GM19397 (cell line): ENCODE results near the gene AMMECR1L.
A peak's percentile ranks its signal among the peaks of the same experiment; 100 is the strongest.
"Not testable (repeated sequence)": the region's sequence is repeated elsewhere in the genome, so short reads cannot be mapped to it uniquely, and the experiment has no call there.

Source experiments
- ATAC-seq: cut with Tn5 transposase; IDR thresholded peaks from one replicate; pipeline ENCODE4 v1.9.1; 2021; ENCODE audit warnings: mild to moderate bottlenecking, moderate library complexity; ENCODE audit not compliant: unreplicated experiment

The AMMECR1L gene

GRCh38 chr2:127885780-127886592 is at the start of gene AMMECR1L:
Gene AMMECR1L (minus strand): TSS chr2:127885956. CDS start chr2:127874234, 11,722 bp downstream.
- ATAC-seq: peak; percentile 90

- ATAC-seq: no peak
Measured at GRCh38 chr2:127935337-127935736, 49.6 kb upstream of the AMMECR1L start.

- ATAC-seq: no peak
Measured at GRCh38 chr2:127932199-127932876, 46.6 kb upstream of the AMMECR1L start.

- no peak for ATAC-seq
Measured at GRCh38 chr2:127929449-127929848, 43.7 kb upstream of the AMMECR1L start.

GRCh38 chr2:127927384-127927783 is 41.6 kb upstream of the AMMECR1L start:
- ATAC-seq: no peak

- no peak for ATAC-seq
Measured at GRCh38 chr2:127917916-127918315, 32.2 kb upstream of the AMMECR1L start.

- ATAC-seq: no peak
Measured at GRCh38 chr2:127913808-127914457, 28.2 kb upstream of the AMMECR1L start.

GRCh38 chr2:127911737-127912136 is 26.0 kb upstream of the AMMECR1L start:
- ATAC-seq: no peak

GRCh38 chr2:127910415-127910814 is 24.7 kb upstream of the AMMECR1L start:
- ATAC-seq: no peak

- ATAC-seq: no peak
Measured at GRCh38 chr2:127909019-127909418, 23.3 kb upstream of the AMMECR1L start.

- not testable (repeated sequence) for ATAC-seq
Measured at GRCh38 chr2:127907733-127908400, 22.1 kb upstream of the AMMECR1L start.

- no peak for ATAC-seq
Measured at GRCh38 chr2:127906206-127906926, 20.6 kb upstream of the AMMECR1L start.

GRCh38 chr2:127901339-127902056 is 15.7 kb upstream of the AMMECR1L start:
- no peak for ATAC-seq

- ATAC-seq: no peak
Measured at GRCh38 chr2:127897531-127898211, 11.9 kb upstream of the AMMECR1L start.

- no peak for ATAC-seq
Measured at GRCh38 chr2:127893494-127893893, 7.7 kb upstream of the AMMECR1L start.

- ATAC-seq: no peak
Measured at GRCh38 chr2:127893033-127893432, 7.3 kb upstream of the AMMECR1L start.

GRCh38 chr2:127891811-127892210 is 6.1 kb upstream of the AMMECR1L start:
- ATAC-seq: no peak

GRCh38 chr2:127890756-127891155 is 5.0 kb upstream of the AMMECR1L start:
- ATAC-seq: not testable (repeated sequence)

- no peak for ATAC-seq
Measured at GRCh38 chr2:127888772-127889171, 3.0 kb upstream of the AMMECR1L start.
